Measurements from ENCODE around the gene FAM98B.

- TF ChIP-seq CTCF (optimal IDR thresholded peaks at IDR 0.05 in 1 of 3, IDR thresholded peaks at IDR 0.05 in 1 of 3, conservative IDR thresholded peaks at IDR 0.05 in 1 of 3; ENCODE audit: extremely low read depth in 1 of 3, insufficient read depth in 2 of 3, low read length in 3 of 3) (no peak), EZH2 (IDR thresholded peaks at IDR 0.05; ENCODE audit: low read length) (no peak)
These were observed 28.7 kb upstream of the FAM98B start for GRCh38 chr15:38425269-38425668.
